Lung (tissue), 12 donors: ENCODE results near the gene OPN4. TPM values are rescaled to one million over a fixed set of nuclear protein-coding genes. Genes with fewer than 3 reads are reported as not detected.

ENCODE experiments used
- ATAC-seq: fragments of 200-7000 bp; cut with Tn5 transposase; one replicate; pipeline ENCODE4 v1.9.1; 2020; ENCODE audit warnings: moderate number of reproducible peaks; ENCODE audit not compliant: insufficient read depth, low FRiP score
- DNase-seq, 3 donors: peaks; one replicate each; pipeline ENCODE4 v3.0.0-alpha.2; 2013 to 2017
- H3K27ac ChIP-seq, 2 donors: one replicate each; pipeline ENCODE4 v1.5.1; 2013; ENCODE audit warnings: mild to moderate bottlenecking in 2 of 2, moderate library complexity in 2 of 2, control low read depth in 1 of 2, inconsistent platforms in 1 of 2, low read depth in 1 of 2, low read length in 1 of 2
- H3K27me3 ChIP-seq, 3 donors: one replicate each; pipeline ENCODE4 v1.5.1; 2013; ENCODE audit warnings: low read length in 2 of 3; ENCODE audit not compliant: control insufficient read depth in 3 of 3, insufficient read depth in 3 of 3
- H3K36me3 ChIP-seq, 4 donors: one replicate each; pipeline ENCODE4 v1.5.1; 2013; ENCODE audit warnings: low read length in 4 of 4, mild to moderate bottlenecking in 1 of 4, moderate library complexity in 1 of 4; ENCODE audit not compliant: control insufficient read depth in 4 of 4, insufficient read depth in 4 of 4
- H3K4me1 ChIP-seq, 5 donors: one replicate each; pipeline ENCODE4 v1.5.1; 2013; ENCODE audit warnings: low read length in 5 of 5, mild to moderate bottlenecking in 2 of 5, moderate library complexity in 1 of 5; ENCODE audit not compliant: control insufficient read depth in 5 of 5, insufficient read depth in 5 of 5
- H3K4me3 ChIP-seq: one replicate; pipeline ENCODE4 v1.5.1; 2013; ENCODE audit warnings: mild to moderate bottlenecking, control low read depth, moderate library complexity
- H3K9ac ChIP-seq, 2 donors: one replicate each; pipeline ENCODE4 v1.5.1; 2013; ENCODE audit warnings: low read length in 2 of 2, control low read depth in 1 of 2; ENCODE audit not compliant: insufficient read depth in 1 of 2
- H3K9me3 ChIP-seq, 4 donors: one replicate each; pipeline ENCODE4 v1.5.1; 2013; ENCODE audit warnings: low read length in 3 of 4, mild to moderate bottlenecking in 1 of 4, moderate library complexity in 1 of 4; ENCODE audit not compliant: control insufficient read depth in 4 of 4, insufficient read depth in 3 of 4
- CTCF ChIP-seq: IDR thresholded peaks from 2 replicates; pipeline ENCODE4 v1.5.1; 2012; ENCODE audit warnings: mild to moderate bottlenecking; ENCODE audit errors: control extremely low read depth, extremely low read depth
- whole genome bisulfite sequencing, 2 donors: extraction: QIAGEN DNeasy Blood & Tissue Kit; methylation state at CpG; one replicate each; pipeline ENCODE4 v1.1.7; 2013; 5-methylcytosine and 5-hydroxymethylcytosine counted together
- polyA plus RNA-seq, 2 donors: library from polyadenylated mRNA; stranded (reverse); fragments of 200-250 nt; gene quantifications; one replicate each; pipeline ENCODE4 v1.2.1, GENCODE V29; 2013
- total RNA-seq, 2 donors: library from RNA; depleted of rRNA in 1 of 2; stranded (reverse); fragments of >200 nt in 1 of 2; gene quantifications; one replicate each; pipeline ENCODE4 v1.2.1, GENCODE V29; 2014 to 2021
- donor health status: control.
- donor health status: control.
- donor health status: Bipolar disorder and iron deficiency.
- donor health status: healthy.
- donor health status: DM: yes; HTN: yes; CAD: no.

The OPN4 gene
- total and polyA plus RNA-seq, 4 donors: 0.12 TPM; not detected in 3

GRCh38 chr10:86646532-86646931, 7.8 kb upstream of the OPN4 start:
- DNase-seq: no peak
- Histone ChIP-seq H3K4me3 (no peak overlapping the region), H3K4me1 (peaks cover 0 to 26% (median 0%) of the 10 kb centered on the region in 5 donors), H3K27ac (no peak overlapping the region), H3K36me3 (no peaks in the 10 kb centered on the region), H3K9ac (no peak overlapping the region), H3K27me3 (no peaks in the 10 kb centered on the region), H3K9me3 (no peaks in the 10 kb centered on the region)
- no peak for TF ChIP-seq CTCF
- ATAC-seq: no peak
- 89 to 94% methylated on average over 5 of the region's 5 CpGs for WGBS, 2 donors

GRCh38 chr10:86646933-86647332, 7.4 kb upstream of the OPN4 start:
- no peaks in the 10 kb centered on the region for H3K9me3 ChIP-seq
- H3K4me3 ChIP-seq: no peak overlapping the region
- no peaks in the 10 kb centered on the region for H3K36me3 ChIP-seq
- H3K9ac ChIP-seq: no peak overlapping the region
- peaks cover 0 to 30% (median 1%) of the 10 kb centered on the region in 5 donors for H3K4me1 ChIP-seq
- no peak for DNase-seq
- no peak overlapping the region for H3K27ac ChIP-seq
- WGBS, 2 donors: 82 to 84% methylated on average over 6 of the region's 6 CpGs
- TF ChIP-seq CTCF: no peak
- no peaks in the 10 kb centered on the region for H3K27me3 ChIP-seq
- no peak for ATAC-seq

GRCh38 chr10:86647773-86648703, 6.3 kb upstream of the OPN4 start:
- Histone ChIP-seq H3K4me1 (peaks cover 0 to 40% (median 8%) of the 10 kb centered on the region in 5 donors), H3K36me3 (no peaks in the 10 kb centered on the region), H3K27ac (no peak overlapping the region), H3K4me3 (no peak overlapping the region), H3K9me3 (no peaks in the 10 kb centered on the region), H3K27me3 (no peaks in the 10 kb centered on the region), H3K9ac (no peak overlapping the region)
- WGBS, 2 donors: 86 to 87% methylated on average over 13 of the region's 13 CpGs
- ATAC-seq (no peak), DNase-seq (no peak)
- no peak for TF ChIP-seq CTCF
